CD4-positive, alpha-beta T cell treated with Interleukin-4 for 1 hour (primary cell): Measurements from ENCODE around the gene GNAQ.
"Not testable (repeated sequence)": the region's sequence is repeated elsewhere in the genome, so short reads cannot be mapped to it uniquely, and the experiment has no call there.

Experiments
- DNase-seq, 2 donors: peaks; one replicate each; pipeline ENCODE4 v3.0.0-alpha.2; 2020 to 2022

The GNAQ gene

GRCh38 chr9:77725046-77725694 is 306.4 kb downstream of the GNAQ start:
- no peak for DNase-seq

- DNase-seq = not testable (repeated sequence)
Observed at GRCh38 chr9:77721156-77721555, 310.5 kb downstream of the GNAQ start.

GRCh38 chr9:77719321-77719720 is 312.3 kb downstream of the GNAQ start:
- DNase-seq = no peak

GRCh38 chr9:77718298-77718640 is 313.3 kb downstream of the GNAQ start:
- DNase-seq = not testable (repeated sequence)

GRCh38 chr9:77717608-77718297 is 313.9 kb downstream of the GNAQ start:
- not testable (repeated sequence) for DNase-seq

GRCh38 chr9:77714077-77714549 is 317.5 kb downstream of the GNAQ start:
- no peak for DNase-seq

GRCh38 chr9:77712533-77713130 is 319.0 kb downstream of the GNAQ start:
- no peak for DNase-seq

- DNase-seq = no peak
Observed at GRCh38 chr9:77710965-77711648, 320.5 kb downstream of the GNAQ start.

GRCh38 chr9:77710316-77710715 is 321.3 kb downstream of the GNAQ start:
- no peak for DNase-seq

GRCh38 chr9:77708064-77708815 is 323.4 kb downstream of the GNAQ start:
- no peak for DNase-seq

- DNase-seq = no peak
Observed at GRCh38 chr9:77707383-77708063, 324.1 kb downstream of the GNAQ start.

GRCh38 chr9:77705636-77706035 is 326.0 kb downstream of the GNAQ start:
- no peak for DNase-seq

GRCh38 chr9:77702521-77703390 is 328.9 kb downstream of the GNAQ start:
- DNase-seq = not testable (repeated sequence)

GRCh38 chr9:77697238-77697984 is 334.2 kb downstream of the GNAQ start:
- no peak for DNase-seq

- DNase-seq = not testable (repeated sequence)
Observed at GRCh38 chr9:77690723-77691122, 340.9 kb downstream of the GNAQ start.

GRCh38 chr9:77690119-77690518 is 341.5 kb downstream of the GNAQ start:
- DNase-seq = not testable (repeated sequence)

- not testable (repeated sequence) for DNase-seq
Observed at GRCh38 chr9:77687737-77688136, 343.9 kb downstream of the GNAQ start.

GRCh38 chr9:77680581-77680980 is 351.0 kb downstream of the GNAQ start:
- no peak for DNase-seq

- no peak for DNase-seq
Observed at GRCh38 chr9:77679661-77680368, 351.8 kb downstream of the GNAQ start.

- DNase-seq = no peak
Observed at GRCh38 chr9:77679088-77679487, 352.5 kb downstream of the GNAQ start.
